NCI-H460 (cell line): ENCODE measurements around the gene KIAA1755. TPM values are rescaled to one million over a fixed set of nuclear protein-coding genes. Genes with fewer than 3 reads are reported as not detected.
"Not testable (repeated sequence)": the region's sequence is repeated elsewhere in the genome, so short reads cannot be mapped to it uniquely, and the experiment has no call there.

Experiments
- DNase-seq: peaks from one replicate; pipeline ENCODE4 v3.0.0-alpha.2; 2016; ENCODE audit warnings: low read depth; ENCODE audit errors: extremely low read depth
- total RNA-seq: library from RNA; depleted of rRNA; stranded (reverse); fragments of >200 nt; shearing (Covaris generic); gene quantifications from 2 replicates; pipeline ENCODE4 v1.2.3, GENCODE V29; 2014

The KIAA1755 gene
- total RNA-seq, 1 experiment from 2014 or later, result not detected

GRCh38 chr20:38267296-38267695 is 6.8 kb upstream of the KIAA1755 start:
- no peak for DNase-seq

- no peak for DNase-seq
These were observed 5.9 kb upstream of the KIAA1755 start for GRCh38 chr20:38266426-38266825.

- DNase-seq, result no peak
These were observed 2.4 kb upstream of the KIAA1755 start for GRCh38 chr20:38262931-38263330.

- no peak for DNase-seq
These were observed 487 bp upstream of the KIAA1755 start for GRCh38 chr20:38261054-38261390.

GRCh38 chr20:38260025-38260377 is 534 bp downstream of the KIAA1755 start:
- no peak for DNase-seq

GRCh38 chr20:38258545-38259215 is 1.9 kb downstream of the KIAA1755 start:
- DNase-seq, result no peak

- no peak for DNase-seq
These were observed 3.6 kb downstream of the KIAA1755 start for GRCh38 chr20:38256966-38257365.

- no peak for DNase-seq
These were observed 4.5 kb downstream of the KIAA1755 start for GRCh38 chr20:38256021-38256420.

GRCh38 chr20:38255393-38255792 is 5.1 kb downstream of the KIAA1755 start:
- no peak for DNase-seq

- DNase-seq, result not testable (repeated sequence)
These were observed 5.9 kb downstream of the KIAA1755 start for GRCh38 chr20:38254621-38255020.

GRCh38 chr20:38253571-38253970 is 7.0 kb downstream of the KIAA1755 start:
- no peak for DNase-seq

- no peak for DNase-seq
These were observed 7.9 kb downstream of the KIAA1755 start for GRCh38 chr20:38252292-38253288.

GRCh38 chr20:38251441-38251840 is 9.1 kb downstream of the KIAA1755 start:
- not testable (repeated sequence) for DNase-seq

- no peak for DNase-seq
These were observed 9.9 kb downstream of the KIAA1755 start for GRCh38 chr20:38250609-38251008.

- DNase-seq, result no peak
These were observed 10.8 kb downstream of the KIAA1755 start for GRCh38 chr20:38249536-38250310.

- no peak for DNase-seq
These were observed 12.4 kb downstream of the KIAA1755 start for GRCh38 chr20:38248133-38248532.

- not testable (repeated sequence) for DNase-seq
These were observed 12.8 kb downstream of the KIAA1755 start for GRCh38 chr20:38247725-38248124.

- no peak for DNase-seq
These were observed 13.4 kb downstream of the KIAA1755 start for GRCh38 chr20:38247166-38247509.

- no peak for DNase-seq
These were observed 14.0 kb downstream of the KIAA1755 start for GRCh38 chr20:38246357-38247165.

- DNase-seq, result no peak
These were observed 14.8 kb downstream of the KIAA1755 start for GRCh38 chr20:38245753-38246152.

GRCh38 chr20:38243709-38244020 is 16.9 kb downstream of the KIAA1755 start:
- no peak for DNase-seq
